Trophoblast cell (in vitro differentiated cells and primary cell): ENCODE results near the gene KCNMA1.

Source experiments
- DNase-seq, 2 donors: peaks; one replicate each; pipeline ENCODE4 v3.0.0-alpha.2; 2016
- H2AFZ ChIP-seq: 2 replicates; pipeline ENCODE4 v1.6.1; 2013; ENCODE audit warnings: low read length, moderate library complexity, mild to moderate bottlenecking; ENCODE audit not compliant: insufficient read depth, poor library complexity
- H2AK5ac ChIP-seq: 2 replicates; pipeline ENCODE4 v1.6.1; 2013; ENCODE audit warnings: mild to moderate bottlenecking, low read length
- H2BK120ac ChIP-seq: 2 replicates; pipeline ENCODE4 v1.6.1; 2013; ENCODE audit warnings: low read length, mild to moderate bottlenecking, moderate library complexity; ENCODE audit not compliant: insufficient read depth, poor library complexity
- H2BK12ac ChIP-seq: 2 replicates; pipeline ENCODE4 v1.6.1; 2013; ENCODE audit warnings: mild to moderate bottlenecking, low read length, moderate library complexity
- H2BK5ac ChIP-seq: 2 replicates; pipeline ENCODE4 v1.6.1; 2013; ENCODE audit warnings: low read length, low read depth, moderate library complexity, mild to moderate bottlenecking; ENCODE audit not compliant: poor library complexity
- H3K14ac ChIP-seq: 2 replicates; pipeline ENCODE4 v1.6.1; 2013; ENCODE audit warnings: mild to moderate bottlenecking, low read length
- H3K18ac ChIP-seq: 2 replicates; pipeline ENCODE4 v1.6.1; 2013; ENCODE audit warnings: mild to moderate bottlenecking, low read length
- H3K23ac ChIP-seq: 2 replicates; pipeline ENCODE4 v1.6.1; 2013; ENCODE audit warnings: low read length
- H3K27ac ChIP-seq: 2 replicates; pipeline ENCODE4 v1.5.1; 2013; ENCODE audit warnings: low read depth, mild to moderate bottlenecking, inconsistent platforms, low read length, moderate library complexity
- H3K27me3 ChIP-seq: 2 replicates; pipeline ENCODE4 v1.6.1; 2013; ENCODE audit warnings: inconsistent platforms, mild to moderate bottlenecking, low read length, moderate library complexity; ENCODE audit not compliant: insufficient read depth
- H3K36me3 ChIP-seq, 2 experiments: 1 replicate in 1 of 2; 2 replicates in 1 of 2; pipeline ENCODE4 v1.6.1; 2013; ENCODE audit warnings: low read length in 2 of 2, mild to moderate bottlenecking in 2 of 2, moderate library complexity in 1 of 2; ENCODE audit not compliant: insufficient read depth in 2 of 2, control insufficient read depth in 1 of 2
- H3K4ac ChIP-seq: 2 replicates; pipeline ENCODE4 v1.6.1; 2013; ENCODE audit warnings: low read depth, mild to moderate bottlenecking, low read length, moderate library complexity
- H3K4me1 ChIP-seq, 2 experiments: 1 replicate in 1 of 2; 2 replicates in 1 of 2; pipeline ENCODE4 v1.6.1; 2013; ENCODE audit warnings: low read length in 2 of 2, mild to moderate bottlenecking in 2 of 2, moderate library complexity in 1 of 2; ENCODE audit not compliant: insufficient read depth in 2 of 2, control insufficient read depth in 1 of 2
- H3K4me2 ChIP-seq: 2 replicates; pipeline ENCODE4 v1.6.1; 2013; ENCODE audit warnings: inconsistent platforms, mild to moderate bottlenecking, low read length, moderate library complexity
- H3K4me3 ChIP-seq: 2 replicates; pipeline ENCODE4 v1.5.1; 2013; ENCODE audit warnings: mild to moderate bottlenecking, low read depth, low read length, inconsistent platforms
- H3K79me1 ChIP-seq: one replicate; pipeline ENCODE4 v1.6.1; 2013; ENCODE audit warnings: low read length
- H3K79me2 ChIP-seq: 2 replicates; pipeline ENCODE4 v1.6.1; 2013; ENCODE audit warnings: low read length, mild to moderate bottlenecking; ENCODE audit not compliant: control insufficient read depth, insufficient read depth, poor library complexity
- H3K9ac ChIP-seq: 2 replicates; pipeline ENCODE4 v1.6.1; 2013; ENCODE audit warnings: mild to moderate bottlenecking, low read length
- H3K9me3 ChIP-seq: 2 replicates; pipeline ENCODE4 v1.6.1; 2013; ENCODE audit warnings: low read depth, mild to moderate bottlenecking, control low read depth, inconsistent platforms, low read length; ENCODE audit not compliant: insufficient read depth
- H4K12ac ChIP-seq: 2 replicates; pipeline ENCODE4 v1.6.1; 2013; ENCODE audit warnings: low read depth, mild to moderate bottlenecking, low read length, moderate library complexity
- H4K8ac ChIP-seq: 2 replicates; pipeline ENCODE4 v1.6.1; 2013; ENCODE audit warnings: low read depth, mild to moderate bottlenecking, low read length, moderate library complexity
- H4K91ac ChIP-seq: one replicate; pipeline ENCODE4 v1.6.1; 2013; ENCODE audit warnings: low read depth, mild to moderate bottlenecking, low read length, moderate library complexity
- WGBS: extraction: QIAGEN DNeasy Blood & Tissue Kit; methylation state at CpG from one replicate; pipeline ENCODE4 v1.1.7; 2013; ENCODE audit warnings: missing lambda C conversion rate; ENCODE audit not compliant: insufficient read length, insufficient coverage; ENCODE audit errors: extremely low coverage; 5-methylcytosine and 5-hydroxymethylcytosine counted together

Gene KCNMA1

GRCh38 chr10:77333610-77334340, 303.8 kb downstream of the KCNMA1 start:
- Histone ChIP-seq H3K9me3 (no peaks in the 10 kb centered on the region), H3K23ac (peak overlapping the region; percentile 47), H3K27me3 (no peaks in the 10 kb centered on the region), H3K79me1 (no peaks in the 10 kb centered on the region), H2AK5ac (no peak overlapping the region), H3K4me1 (no peaks in the 10 kb centered on the region), H3K4me3 (no peak overlapping the region), H3K18ac (no peak overlapping the region), H3K14ac (no peak overlapping the region), H2AFZ (no peak overlapping the region), H4K91ac (no peak overlapping the region), H3K4ac (no peak overlapping the region), H4K12ac (no peak overlapping the region), H3K4me2 (no peak overlapping the region), H3K79me2 (no peaks in the 10 kb centered on the region), H3K9ac (peak overlapping the region; percentile 32), H2BK12ac (no peak overlapping the region), H3K36me3 (no peaks in the 10 kb centered on the region), H2BK120ac (no peak overlapping the region), H3K27ac (no peak overlapping the region), H4K8ac (no peak overlapping the region), H2BK5ac (no peak overlapping the region)
- WGBS, result no CpG with 5 or more reads among the region's 8 CpGs
- no peak for DNase-seq

- H4K91ac ChIP-seq, result no peak overlapping the region
- no peak overlapping the region for H3K4me3 ChIP-seq
- no peak overlapping the region for H3K4me2 ChIP-seq
- no peak overlapping the region for H3K18ac ChIP-seq
- H3K14ac ChIP-seq, result no peak overlapping the region
- no peaks in the 10 kb centered on the region for H3K79me1 ChIP-seq
- H4K8ac ChIP-seq, result no peak overlapping the region
- no peak overlapping the region for H2AK5ac ChIP-seq
- H3K23ac ChIP-seq, result no peak overlapping the region
- H3K36me3 ChIP-seq, result no peaks in the 10 kb centered on the region
- no peak overlapping the region for H2BK12ac ChIP-seq
- H4K12ac ChIP-seq, result no peak overlapping the region
- H2AFZ ChIP-seq, result no peak overlapping the region
- no peak overlapping the region for H3K27ac ChIP-seq
- H3K9ac ChIP-seq, result no peak overlapping the region
- H2BK5ac ChIP-seq, result no peak overlapping the region
- no peak overlapping the region for H3K4ac ChIP-seq
- no peak for DNase-seq
- H3K4me1 ChIP-seq, result no peaks in the 10 kb centered on the region
- no peaks in the 10 kb centered on the region for H3K27me3 ChIP-seq
- no peaks in the 10 kb centered on the region for H3K9me3 ChIP-seq
- no peak overlapping the region for H2BK120ac ChIP-seq
- H3K79me2 ChIP-seq, result no peaks in the 10 kb centered on the region
Measured at GRCh38 chr10:77332256-77332655, 305.4 kb downstream of the KCNMA1 start.

GRCh38 chr10:77328272-77328816, 309.3 kb downstream of the KCNMA1 start:
- Histone ChIP-seq H3K27me3 (no peaks in the 10 kb centered on the region), H3K14ac (no peak overlapping the region)

GRCh38 chr10:77325233-77325537, 312.4 kb downstream of the KCNMA1 start:
- H4K91ac ChIP-seq, result no peak overlapping the region
- no peak overlapping the region for H3K4ac ChIP-seq
- H2BK120ac ChIP-seq, result no peak overlapping the region
- no peak overlapping the region for H3K4me2 ChIP-seq
- no peak for DNase-seq
- H3K14ac ChIP-seq, result no peak overlapping the region
- H4K8ac ChIP-seq, result no peak overlapping the region
- H3K18ac ChIP-seq, result no peak overlapping the region
- no peak overlapping the region for H3K4me3 ChIP-seq
- H3K36me3 ChIP-seq, result peaks cover 0 to 2% of the 10 kb centered on the region in 2 experiments
- WGBS, result no CpG with 5 or more reads among the region's 4 CpGs
- peaks cover 3% of the 10 kb centered on the region for H3K9me3 ChIP-seq
- no peak overlapping the region for H2AFZ ChIP-seq
- H3K9ac ChIP-seq, result no peak overlapping the region
- no peak overlapping the region for H2AK5ac ChIP-seq
- H3K27me3 ChIP-seq, result no peaks in the 10 kb centered on the region
- no peaks in the 10 kb centered on the region for H3K79me1 ChIP-seq
- H3K27ac ChIP-seq, result no peak overlapping the region
- no peak overlapping the region for H4K12ac ChIP-seq
- H3K23ac ChIP-seq, result no peak overlapping the region
- H3K4me1 ChIP-seq, result peaks cover 0 to 3% of the 10 kb centered on the region in 2 experiments
- peaks cover 3% of the 10 kb centered on the region for H3K79me2 ChIP-seq
- H2BK12ac ChIP-seq, result peak overlapping the region; percentile 61
- no peak overlapping the region for H2BK5ac ChIP-seq

More at GRCh38 chr10:77328272-77328816, 309.3 kb downstream of the KCNMA1 start:
- no peak overlapping the region for H2AK5ac ChIP-seq
- H3K79me2 ChIP-seq, result peaks cover 3% of the 10 kb centered on the region
- H4K12ac ChIP-seq, result no peak overlapping the region
- no peak overlapping the region for H3K18ac ChIP-seq
- no peak overlapping the region for H2BK12ac ChIP-seq
- no peak overlapping the region for H4K8ac ChIP-seq
- no peak overlapping the region for H3K9ac ChIP-seq
- H2AFZ ChIP-seq, result no peak overlapping the region
- H2BK5ac ChIP-seq, result no peak overlapping the region
- peaks cover 3% of the 10 kb centered on the region for H3K9me3 ChIP-seq
- WGBS, result no CpG with 5 or more reads among the region's 6 CpGs
- H3K4ac ChIP-seq, result no peak overlapping the region
- no peak overlapping the region for H3K4me2 ChIP-seq
- no peak overlapping the region for H4K91ac ChIP-seq
- no peaks in the 10 kb centered on the region for H3K79me1 ChIP-seq
- peak; percentile 9 to 61 for DNase-seq
- peaks cover 0 to 3% of the 10 kb centered on the region in 2 experiments for H3K4me1 ChIP-seq
- no peak overlapping the region for H3K23ac ChIP-seq
- peaks cover 0 to 2% of the 10 kb centered on the region in 2 experiments for H3K36me3 ChIP-seq
- no peak overlapping the region for H2BK120ac ChIP-seq
- H3K27ac ChIP-seq, result no peak overlapping the region
- H3K4me3 ChIP-seq, result no peak overlapping the region
